ENCODE results near the gene LRRC27.

DNA sequence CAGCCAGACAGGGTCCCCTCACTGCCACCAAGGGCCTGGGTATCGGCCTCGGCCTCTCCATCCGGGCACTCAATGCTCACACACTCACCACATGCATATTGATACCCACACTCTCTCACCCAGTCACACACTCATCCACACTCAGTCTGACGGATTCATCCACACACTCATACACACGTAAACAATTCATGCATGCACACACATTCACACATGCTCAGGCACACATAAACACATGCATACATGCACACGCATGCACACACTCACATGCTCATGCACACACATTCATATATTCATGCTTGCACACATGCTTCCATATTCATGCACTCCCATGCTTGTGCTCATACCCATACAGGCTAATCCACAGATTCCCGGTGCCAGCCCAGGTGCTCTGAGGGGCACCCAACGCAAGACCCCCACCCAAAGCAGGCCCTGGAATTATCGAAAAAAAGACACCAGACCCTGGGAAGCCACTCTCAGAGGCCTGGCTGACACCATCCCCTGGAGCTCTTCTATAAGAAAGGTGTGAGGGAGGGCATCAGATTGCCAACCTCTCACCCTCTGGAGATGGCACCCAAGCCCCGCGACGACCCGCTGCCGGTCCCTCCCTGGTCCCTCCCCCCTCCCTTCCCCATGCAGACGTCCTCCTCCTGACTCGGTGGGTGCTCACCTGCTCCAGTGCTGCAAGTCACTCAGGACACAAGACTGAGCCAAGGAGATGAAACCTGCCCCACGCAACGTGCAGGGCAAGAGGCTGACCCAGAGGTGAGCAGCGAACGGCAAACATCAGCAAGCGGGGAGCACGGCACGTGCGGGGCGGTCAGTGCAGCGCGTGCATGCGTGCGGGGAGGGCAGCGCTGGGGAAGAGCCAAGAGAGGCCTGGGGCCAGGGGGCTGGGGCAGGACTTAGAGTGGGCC is 39.4 kb upstream of the LRRC27 start:
- TF ChIP-seq POLR2A (IDR thresholded peaks at IDR 0.05) (no peak), CTCF (IDR thresholded peaks at IDR 0.05) (no peak)
